DND-41 (cell line): Measurements from ENCODE around the gene ANKRD12.

ENCODE experiments used
- ATAC-seq: fragments of 200-7000 bp; cut with Tn5 transposase; 3 replicates; pipeline ENCODE4 v1.9.1; 2021; ENCODE audit warnings: low read depth; ENCODE audit not compliant: insufficient read depth
- DNase-seq: peaks from one replicate; pipeline ENCODE4 v3.0.0-alpha.2; 2020
- H2AFZ ChIP-seq: 2 replicates; pipeline ENCODE4 v1.6.0; 2012; ENCODE audit warnings: low read depth, low read length
- H3K27ac ChIP-seq: 2 replicates; pipeline ENCODE4 v1.5.1; 2012; ENCODE audit warnings: low read length, inconsistent platforms
- H3K27me3 ChIP-seq: fragments of 200-600 bp; sonication (generic); 2 replicates; pipeline ENCODE4 v1.6.0; 2012; ENCODE audit warnings: low read length, mild to moderate bottlenecking, inconsistent platforms; ENCODE audit not compliant: insufficient read depth, poor library complexity
- H3K36me3 ChIP-seq: 2 replicates; pipeline ENCODE4 v1.5.1; 2012; ENCODE audit warnings: low read length, inconsistent platforms; ENCODE audit not compliant: insufficient read depth
- H3K4me1 ChIP-seq: 2 replicates; pipeline ENCODE4 v1.5.1; 2012; ENCODE audit warnings: mild to moderate bottlenecking, low read length; ENCODE audit not compliant: insufficient read depth
- H3K4me2 ChIP-seq: 2 replicates; pipeline ENCODE4 v1.6.0; 2012; ENCODE audit warnings: mild to moderate bottlenecking, moderate library complexity, low read length, inconsistent platforms; ENCODE audit not compliant: insufficient read depth
- H3K4me3 ChIP-seq, 2 experiments: fragments of 200-600 bp in 1 of 2; shearing (Covaris generic) in 1 of 2; 2 replicates each; pipeline ENCODE4 v1.5.1; 2012 to 2016; ENCODE audit warnings: inconsistent platforms in 2 of 2, low read length in 2 of 2, mild to moderate bottlenecking in 2 of 2, low read depth in 1 of 2, moderate library complexity in 1 of 2
- H3K79me2 ChIP-seq: 2 replicates; pipeline ENCODE4 v1.6.0; 2012; ENCODE audit warnings: low read length, inconsistent platforms; ENCODE audit not compliant: insufficient read depth
- H3K9ac ChIP-seq: 2 replicates; pipeline ENCODE4 v1.6.0; 2012; ENCODE audit warnings: low read depth, mild to moderate bottlenecking, inconsistent platforms, low read length, moderate library complexity
- H3K9me3 ChIP-seq: 2 replicates; pipeline ENCODE4 v1.5.1; 2012; ENCODE audit warnings: low read length, moderate library complexity, mild to moderate bottlenecking, inconsistent platforms; ENCODE audit not compliant: insufficient read depth, severe bottlenecking
- H4K20me1 ChIP-seq: 2 replicates; pipeline ENCODE4 v1.6.0; 2012; ENCODE audit warnings: low read length; ENCODE audit not compliant: insufficient read depth
- CTCF ChIP-seq: IDR thresholded peaks from 2 replicates; pipeline ENCODE4 v1.5.1; 2012; ENCODE audit warnings: borderline replicate concordance, low read length, moderate library complexity, mild to moderate bottlenecking; ENCODE audit not compliant: poor library complexity, severe bottlenecking; ENCODE audit errors: extremely low read depth
- EZH2 ChIP-seq: IDR thresholded peaks from 3 replicates; pipeline ENCODE4 v1.6.1; 2012; ENCODE audit warnings: borderline replicate concordance, low read depth, mild to moderate bottlenecking, moderate library complexity, low read length, inconsistent platforms; ENCODE audit not compliant: severe bottlenecking

The ANKRD12 gene

GRCh38 chr18:9130195-9130594 lies 6.4 kb upstream of the ANKRD12 start:
- TF ChIP-seq EZH2 = no peak
- TF ChIP-seq CTCF = no peak
- Histone ChIP-seq H4K20me1 (peaks cover 8% of the 10 kb centered on the region; the same call in 1 of the 2 replicates), H3K36me3 (peaks cover 85% of the 10 kb centered on the region), H3K4me2 (no peak overlapping the region), H3K4me1 (peaks cover 8% of the 10 kb centered on the region; the same call in 1 of the 2 replicates), H3K79me2 (peaks cover 28% of the 10 kb centered on the region), H3K9me3 (no peaks in the 10 kb centered on the region), H2AFZ (no peak overlapping the region), H3K4me3 (no peak overlapping the region), H3K9ac (no peak overlapping the region), H3K27me3 (no peaks in the 10 kb centered on the region), H3K27ac (no peak overlapping the region)
- no peak for ATAC-seq
- no peak for DNase-seq

- H3K79me2 ChIP-seq = peaks cover 29% of the 10 kb centered on the region
- H4K20me1 ChIP-seq = peaks cover 6% of the 10 kb centered on the region; the same call in 1 of the 2 replicates
- H3K9me3 ChIP-seq = no peaks in the 10 kb centered on the region
- H3K27ac ChIP-seq = no peak overlapping the region
- H3K9ac ChIP-seq = no peak overlapping the region
- no peak for ATAC-seq
- no peaks in the 10 kb centered on the region for H3K27me3 ChIP-seq
- no peak for DNase-seq
- peaks cover 14% of the 10 kb centered on the region for H3K4me1 ChIP-seq
- no peak overlapping the region for H3K4me3 ChIP-seq
- TF ChIP-seq EZH2 = no peak
- no peak for TF ChIP-seq CTCF
- no peak overlapping the region for H3K4me2 ChIP-seq
- peaks cover 79% of the 10 kb centered on the region for H3K36me3 ChIP-seq
- no peak overlapping the region for H2AFZ ChIP-seq
These were observed 5.8 kb upstream of the ANKRD12 start for GRCh38 chr18:9130806-9131205.

GRCh38 chr18:9132628-9133027 lies 4.0 kb upstream of the ANKRD12 start:
- no peak for ATAC-seq
- H3K9ac ChIP-seq = no peak overlapping the region

More at GRCh38 chr18:9132628-9133027, 4.0 kb upstream of the ANKRD12 start:
- peaks cover 30% of the 10 kb centered on the region for H3K79me2 ChIP-seq
- H3K9me3 ChIP-seq = no peaks in the 10 kb centered on the region
- no peak overlapping the region for H3K4me3 ChIP-seq
- H3K27me3 ChIP-seq = no peaks in the 10 kb centered on the region
- TF ChIP-seq CTCF (no peak), EZH2 (no peak)
- H3K4me1 ChIP-seq = peaks cover 16% of the 10 kb centered on the region
- DNase-seq = no peak
- no peak overlapping the region for H2AFZ ChIP-seq
- peaks cover 4% of the 10 kb centered on the region; the same call in 1 of the 2 replicates for H4K20me1 ChIP-seq
- peaks cover 63% of the 10 kb centered on the region for H3K36me3 ChIP-seq
- no peak overlapping the region for H3K27ac ChIP-seq
- no peak overlapping the region for H3K4me2 ChIP-seq
